HCT116 (cell line): ENCODE results near the gene CUL9. TPM values are rescaled to one million over a fixed set of nuclear protein-coding genes. Genes with fewer than 3 reads are reported as not detected.

Experiments used
- ATAC-seq: fragments of 200-7000 bp; cut with Tn5 transposase; 2 replicates; pipeline ENCODE4 v1.9.1; 2020; ENCODE audit warnings: mild to moderate bottlenecking, moderate library complexity
- BruUV-seq: library from RNA; stranded (reverse); fragments of 400-500 nt; replicated peaks from 2 replicates; lab custom pipeline; 2021; lab: Mats Ljungman, UMichigan
- CTCF ChIA-PET: fragments of 300-600 bp; sonication (Branson Sonifier 250); formaldehyde crosslinking; loops from one replicate; lab custom pipeline; 2021; ENCODE audit warnings: antibody characterized with exemption; lab: Charles Lee
- POLR2A ChIA-PET: fragments of 300-600, 350-600 bp; sonication (Branson Sonifier 250); formaldehyde crosslinking; loops from one replicate; lab custom pipeline; 2021; ENCODE audit warnings: antibody characterized with exemption; lab: Charles Lee
- RAD21 ChIA-PET, 2 experiments: fragments of 300-600 bp; sonication (Branson Sonifier 250); formaldehyde crosslinking; loops; one replicate each; lab custom pipeline; 2023; ENCODE audit warnings: low total read pairs in 2 of 2; ENCODE audit not compliant: uncharacterized antibody in 2 of 2, unreplicated experiment in 2 of 2, low non-redundant PET in 1 of 2; lab: Charles Lee
- DNase-seq: peaks from one replicate; pipeline ENCODE4 v3.0.0-alpha.2; 2010; ENCODE audit warnings: low read depth, low spot score
- H2AFZ ChIP-seq: fragments of 200-600 bp; shearing (Covaris generic), sonication (generic); 2 replicates; pipeline ENCODE4 v1.6.1; 2017; ENCODE audit warnings: low read depth, mixed run types, mixed read lengths, antibody characterized with exemption, low read length; ENCODE audit not compliant: poor library complexity, severe bottlenecking
- H3K27ac ChIP-seq: 2 replicates; pipeline ENCODE4 v1.5.1; 2012; ENCODE audit warnings: low read depth, low read length
- H3K27me3 ChIP-seq: fragments of 200-600 bp; sonication (generic); 2 replicates; pipeline ENCODE4 v1.6.1; 2016; ENCODE audit warnings: mixed run types, low read length, mixed read lengths; ENCODE audit not compliant: insufficient read depth
- H3K36me3 ChIP-seq, 2 experiments: fragments of 200-500 bp in 1 of 2; fragments of 200-600 bp in 1 of 2; sonication (Bioruptor generic) in 1 of 2; sonication (generic) in 1 of 2; 2 replicates each; pipeline versions ENCODE4 v1.5.1 to v1.6.1; 2014 to 2016; ENCODE audit warnings: low read length in 2 of 2, inconsistent platforms in 1 of 2, mixed read lengths in 1 of 2, mixed run types in 1 of 2; ENCODE audit not compliant: insufficient read depth in 2 of 2, control insufficient read depth in 1 of 2
- H3K4me1 ChIP-seq, 2 experiments: fragments of 200-600 bp in 1 of 2; sonication (generic) in 1 of 2; 2 replicates each; pipeline versions ENCODE4 v1.5.1 to v1.6.1; 2012 to 2017; ENCODE audit warnings: low read length in 2 of 2, inconsistent platforms in 1 of 2, mild to moderate bottlenecking in 1 of 2, mixed read lengths in 1 of 2, mixed run types in 1 of 2, moderate library complexity in 1 of 2; ENCODE audit not compliant: insufficient read depth in 2 of 2, control insufficient read depth in 1 of 2
- H3K4me2 ChIP-seq: fragments of 200-600 bp; sonication (generic); 2 replicates; pipeline ENCODE4 v1.6.1; 2017; ENCODE audit warnings: mixed run types, low read length, mixed read lengths
- H3K4me3 ChIP-seq, 2 experiments: fragments of 200-600 bp in 1 of 2; sonication (generic) in 1 of 2; replicated peaks in 1 of 2; 2 replicates each; pipeline ENCODE4 v1.5.1; 2011 to 2016; ENCODE audit warnings: low read length in 2 of 2, control low read depth in 1 of 2, low read depth in 1 of 2, mild to moderate bottlenecking in 1 of 2, mixed read lengths in 1 of 2, mixed run types in 1 of 2
- H3K79me2 ChIP-seq: fragments of 200-600 bp; sonication (generic); 2 replicates; pipeline ENCODE4 v1.6.1; 2017; ENCODE audit warnings: mild to moderate bottlenecking, mixed run types, low read length, moderate library complexity, mixed read lengths; ENCODE audit not compliant: insufficient read depth
- H3K9ac ChIP-seq: fragments of 200-600 bp; sonication (generic); 2 replicates; pipeline ENCODE4 v1.6.1; 2016; ENCODE audit warnings: low read length, mixed read lengths
- H3K9me2 ChIP-seq: fragments of 200-600 bp; sonication (generic), shearing (Covaris generic); 2 replicates; pipeline ENCODE4 v1.6.1; 2017; ENCODE audit warnings: mixed run types, mild to moderate bottlenecking, moderate library complexity; ENCODE audit not compliant: insufficient read depth
- H3K9me3 ChIP-seq, 2 experiments: fragments of 200-500 bp in 1 of 2; fragments of 200-600 bp in 1 of 2; sonication (Bioruptor generic) in 1 of 2; sonication (generic) in 1 of 2; 2 replicates each; pipeline ENCODE4 v1.6.1; 2014 to 2017; ENCODE audit warnings: low read length in 2 of 2, mixed read lengths in 2 of 2, inconsistent platforms in 1 of 2, low read depth in 1 of 2, mild to moderate bottlenecking in 1 of 2, mixed run types in 1 of 2, moderate library complexity in 1 of 2; ENCODE audit not compliant: control insufficient read depth in 1 of 2, insufficient read depth in 1 of 2
- H4K20me1 ChIP-seq: fragments of 200-600 bp; sonication (generic), shearing (Covaris generic); 2 replicates; pipeline ENCODE4 v1.6.1; 2017; ENCODE audit warnings: mixed run types, mild to moderate bottlenecking, moderate library complexity; ENCODE audit not compliant: insufficient read depth
- ATF3 ChIP-seq: IDR thresholded peaks from 2 replicates; pipeline ENCODE4 v1.6.1; 2012
- CBX3 ChIP-seq: IDR thresholded peaks from 2 replicates; pipeline ENCODE4 v1.6.1; 2012; ENCODE audit warnings: low read depth
- CEBPB ChIP-seq: IDR thresholded peaks from 2 replicates; pipeline ENCODE4 v1.6.1; 2012; ENCODE audit warnings: low read depth
- CTCF ChIP-seq, 3 experiments: fragments of 200-600 bp in 1 of 3; sonication (generic) in 1 of 3; IDR thresholded peaks in 2 of 3; conservative IDR thresholded peaks in 1 of 3; 2 replicates each; pipeline ENCODE4 v1.5.1; 2012 to 2017; ENCODE audit warnings: low read depth in 2 of 3, low read length in 2 of 3, antibody characterized with exemption in 1 of 3, borderline replicate concordance in 1 of 3, control low read depth in 1 of 3, mild to moderate bottlenecking in 1 of 3, mixed read lengths in 1 of 3, mixed run types in 1 of 3, moderate library complexity in 1 of 3; ENCODE audit not compliant: insufficient read depth in 1 of 3
- EGR1 ChIP-seq: IDR thresholded peaks from 2 replicates; pipeline ENCODE4 v1.6.1; 2012; ENCODE audit warnings: low read depth
- ELF1 ChIP-seq: IDR thresholded peaks from 2 replicates; pipeline ENCODE4 v1.6.1; 2012; ENCODE audit warnings: low read depth, borderline replicate concordance
- EZH2phosphoT487 ChIP-seq: fragments of 200-600 bp; IDR thresholded peaks from 2 replicates; pipeline ENCODE4 v1.6.1; 2018; ENCODE audit warnings: antibody characterized with exemption, borderline replicate concordance
- FOSL1 ChIP-seq: IDR thresholded peaks from 2 replicates; pipeline ENCODE4 v1.6.1; 2012; ENCODE audit warnings: low read depth
- JUND ChIP-seq: IDR thresholded peaks from 2 replicates; pipeline ENCODE4 v1.6.1; 2012
- MAX ChIP-seq: IDR thresholded peaks from 2 replicates; pipeline ENCODE4 v1.6.1; 2012
- POLR2A ChIP-seq: IDR thresholded peaks from 2 replicates; pipeline ENCODE4 v1.7.0; 2011; ENCODE audit warnings: borderline replicate concordance; ENCODE audit not compliant: insufficient read depth, insufficient read length; ENCODE audit errors: extremely low read depth
- POLR2AphosphoS5 ChIP-seq: IDR thresholded peaks from 2 replicates; pipeline ENCODE4 v1.6.1; 2011; ENCODE audit warnings: mild to moderate bottlenecking, low read depth, low read length, moderate library complexity
- RAD21 ChIP-seq: IDR thresholded peaks from 2 replicates; pipeline ENCODE4 v1.6.1; 2012; ENCODE audit warnings: low read depth, mild to moderate bottlenecking
- REST ChIP-seq: IDR thresholded peaks from 2 replicates; pipeline ENCODE4 v1.6.1; 2012; ENCODE audit warnings: low read depth
- SIN3A ChIP-seq: IDR thresholded peaks from 2 replicates; pipeline ENCODE4 v1.6.1; 2012; ENCODE audit warnings: low read depth
- ZFX ChIP-seq: fragments of 450-650 bp; IDR thresholded peaks from 2 replicates; pipeline ENCODE4 v1.6.1; 2017
- ZNF274 ChIP-seq: fragments of 200-500 bp; sonication (Bioruptor generic); IDR thresholded peaks from 2 replicates; pipeline ENCODE4 v1.6.1; 2014; ENCODE audit warnings: mild to moderate bottlenecking, low read depth, low read length, inconsistent platforms
- intact Hi-C: fragments of 100-400 bp; cut with micrococcal nuclease; formaldehyde crosslinking; loops from 2 replicates; pipeline ENCODE4 v1.10.0; 2022
- total RNA-seq: library from RNA; stranded (reverse); gene quantifications from one replicate; pipeline ENCODE4 v1.2.1, GENCODE V29; 2021; ENCODE audit not compliant: unreplicated experiment

Gene CUL9
- total RNA-seq, 1 experiment from 2014 or later = 36.5 TPM

GRCh38 chr6:43176423-43176786 is 5.6 kb upstream of the CUL9 start (continued):
- TF ChIP-seq EZH2phosphoT487 (no peak), JUND (no peak), SIN3A (no peak), MAX (no peak)

GRCh38 chr6:43178150-43178549 is 3.8 kb upstream of the CUL9 start:
- intact Hi-C loops = no loop called here
- no peaks in the 10 kb centered on the region for H3K9me2 ChIP-seq
- no peak overlapping the region for H3K9ac ChIP-seq
- peaks cover 33% of the 10 kb centered on the region for H3K79me2 ChIP-seq
- H3K4me3 ChIP-seq = no peak overlapping the region
- no peak overlapping the region for H3K4me2 ChIP-seq
- H2AFZ ChIP-seq = no peak overlapping the region
- ATAC-seq (no peak), DNase-seq (no peak)
- no peak for TF ChIP-seq EGR1
- no peak for TF ChIP-seq FOSL1
- no peak for TF ChIP-seq CEBPB
- TF ChIP-seq ZNF274 = no peak
- no peak for TF ChIP-seq JUND
- TF ChIP-seq REST = no peak
- no peak for TF ChIP-seq CBX3
- no peak for TF ChIP-seq POLR2A
- no peak for TF ChIP-seq ELF1
- no peak for TF ChIP-seq CTCF (IDR thresholded peaks at IDR 0.05 in 2 of 3, conservative IDR thresholded peaks at IDR 0.05 in 1 of 3; ENCODE audit: borderline replicate concordance in 1 of 3, insufficient read depth in 1 of 3, low read depth in 2 of 3, low read length in 2 of 3)
- TF ChIP-seq POLR2AphosphoS5 = no peak
- TF ChIP-seq RAD21 = no peak
- no peak for TF ChIP-seq ZFX
- no peak for TF ChIP-seq ATF3
- peaks cover 17 to 47% of the 10 kb centered on the region in 2 experiments for H3K4me1 ChIP-seq
- no peak overlapping the region for H3K27ac ChIP-seq
- H3K27me3 ChIP-seq = no peaks in the 10 kb centered on the region
- no peaks in the 10 kb centered on the region for H3K9me3 ChIP-seq
- ChIA-PET CTCF (no interaction called here), RAD21 (no interaction called here), POLR2A (no interaction called here)
- peaks cover 19 to 35% of the 10 kb centered on the region in 2 experiments for H3K36me3 ChIP-seq
- no TSS peak for BruUV-seq
- no peaks in the 10 kb centered on the region for H4K20me1 ChIP-seq
